T1000 (cell line): ENCODE data around the gene TMTC2.
"Not testable (repeated sequence)": the region's sequence is repeated elsewhere in the genome, so short reads cannot be mapped to it uniquely, and the experiment has no call there.

ENCODE experiments used
- DNase-seq: peaks from one replicate; lab custom pipeline; 2025; ENCODE audit warnings: mixed read lengths; lab: John Stamatoyannopoulos, UW

TMTC2 gene

DNA sequence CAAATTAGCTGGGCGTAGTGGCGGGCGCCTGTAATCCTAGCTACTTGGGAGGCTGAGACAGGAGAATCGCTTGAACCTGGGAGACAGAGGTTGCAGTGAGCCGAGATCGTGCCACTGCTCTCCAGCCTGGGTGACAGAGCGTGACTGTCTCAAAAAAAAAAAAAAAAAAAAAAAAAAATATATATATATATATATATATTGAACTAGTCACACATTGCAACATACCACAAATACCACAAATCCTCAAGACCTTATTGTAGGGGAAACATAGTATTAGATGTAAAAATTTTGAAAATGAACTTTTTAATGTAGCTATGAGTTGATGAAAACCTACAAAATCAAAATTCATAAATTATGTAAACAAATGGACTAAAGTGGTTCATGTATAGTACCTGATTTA is 158.4 kb downstream of the TMTC2 start:
- not testable (repeated sequence) for DNase-seq

GRCh38 chr12:82848845-82849244 is 162.1 kb downstream of the TMTC2 start:
- no peak for DNase-seq

DNA sequence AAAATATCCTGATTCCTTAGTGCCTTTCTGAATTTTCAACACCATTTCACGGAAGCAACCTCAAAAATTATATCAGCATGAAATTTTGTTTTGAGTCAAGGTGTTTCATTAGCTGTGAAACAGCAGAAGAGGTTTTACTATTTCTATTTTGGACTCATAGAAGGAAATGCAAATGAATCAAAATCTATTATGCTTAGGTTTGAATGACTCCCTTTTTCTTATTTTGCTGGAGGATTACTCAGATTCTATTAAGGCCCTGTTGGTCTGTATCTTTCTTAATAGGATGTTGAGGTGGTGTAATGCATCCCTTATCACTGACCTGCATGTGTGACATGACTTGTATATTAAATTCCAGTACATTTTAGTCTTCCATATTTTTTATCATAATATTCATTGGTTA is 165.8 kb downstream of the TMTC2 start:
- DNase-seq = no peak

DNA sequence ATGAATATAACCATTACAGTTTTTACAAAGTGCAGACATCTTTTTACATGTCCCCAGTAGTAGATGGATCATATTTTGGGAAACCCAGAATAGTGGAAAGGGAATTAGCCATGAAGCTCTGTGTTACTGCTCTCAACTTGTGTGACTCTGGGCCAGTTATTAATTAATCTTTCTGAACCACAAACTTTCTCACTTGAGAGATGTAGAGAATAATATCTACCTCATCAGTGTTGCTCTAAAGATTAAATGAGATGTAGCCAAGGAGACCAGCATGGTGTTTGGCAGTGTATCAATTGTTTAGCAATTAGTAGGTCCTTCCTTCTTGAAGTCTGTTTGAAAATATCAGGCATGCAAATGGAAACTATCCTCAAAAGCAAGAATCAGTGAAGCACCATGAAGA is 169.2 kb downstream of the TMTC2 start:
- DNase-seq = no peak

GRCh38 chr12:82857276-82857675 is 170.6 kb downstream of the TMTC2 start:
- DNase-seq = no peak

DNA sequence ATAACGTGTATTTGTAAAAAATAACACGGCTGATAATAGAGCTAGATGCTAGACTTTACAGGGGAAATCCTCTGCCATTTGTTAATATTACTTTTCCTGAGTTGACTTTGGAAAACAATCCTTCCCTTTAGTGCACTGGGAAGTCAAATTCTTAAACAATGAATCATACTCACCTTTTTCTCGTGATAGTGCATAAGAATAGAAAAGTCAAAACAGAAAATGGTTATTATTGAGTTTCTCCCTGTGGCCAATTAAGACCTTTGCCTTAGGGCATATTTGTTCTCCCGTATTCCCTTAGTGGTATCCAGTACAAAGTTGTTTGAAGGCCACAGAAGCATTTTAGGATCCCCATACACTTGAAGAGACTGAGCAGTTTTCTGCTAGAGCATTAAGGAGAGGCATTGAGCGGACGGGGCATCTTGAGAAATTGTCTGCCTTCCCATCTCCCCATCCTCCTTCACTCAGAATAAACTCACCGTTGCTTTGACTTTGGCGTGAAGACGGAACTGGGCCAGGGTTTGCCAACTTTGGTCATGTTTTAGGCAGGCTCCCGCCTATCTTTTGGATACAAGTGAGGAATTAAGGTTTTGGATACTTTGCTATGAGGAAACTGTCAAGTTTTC is 171.3 kb downstream of the TMTC2 start:
- DNase-seq = no peak

GRCh38 chr12:82858534-82858917 is 171.8 kb downstream of the TMTC2 start:
- DNase-seq = no peak

GRCh38 chr12:82862069-82862841 is 175.5 kb downstream of the TMTC2 start:
- DNase-seq = no peak

DNA sequence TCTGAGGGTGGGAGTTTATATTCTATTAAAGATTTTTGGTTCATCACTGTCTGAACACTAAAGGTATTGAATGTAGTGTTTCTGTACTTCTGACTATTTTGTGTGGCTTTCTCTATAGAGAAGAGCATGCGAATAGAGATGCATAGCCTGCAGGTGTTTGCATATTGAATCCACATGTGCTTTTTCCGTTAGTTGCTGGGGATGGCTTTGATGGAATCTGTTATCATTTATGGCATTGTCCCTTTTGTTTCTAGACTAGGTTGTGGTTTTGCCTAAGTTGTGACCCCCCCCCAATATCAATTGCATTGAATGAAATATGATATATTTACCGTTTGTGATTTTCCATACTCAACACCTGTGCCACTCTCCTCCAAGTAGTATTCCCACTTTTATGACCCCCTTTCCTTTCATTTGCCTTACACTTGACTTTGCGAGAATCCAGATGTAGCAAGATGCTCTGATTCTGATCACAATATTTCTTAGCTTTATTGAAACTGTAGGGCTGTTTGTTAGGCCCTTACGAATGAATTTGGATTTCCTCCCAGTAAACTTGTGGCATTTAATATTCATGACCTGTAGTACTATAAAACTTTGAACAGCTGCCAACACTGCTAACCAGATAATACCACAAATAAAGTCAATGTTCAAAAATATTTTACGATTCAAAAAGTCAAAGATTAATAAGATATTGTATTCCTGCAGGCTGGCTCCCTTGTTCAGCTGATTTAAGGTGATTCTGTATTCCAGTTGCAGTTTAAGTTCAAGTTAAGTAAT is 176.4 kb downstream of the TMTC2 start:
- no peak for DNase-seq

DNA sequence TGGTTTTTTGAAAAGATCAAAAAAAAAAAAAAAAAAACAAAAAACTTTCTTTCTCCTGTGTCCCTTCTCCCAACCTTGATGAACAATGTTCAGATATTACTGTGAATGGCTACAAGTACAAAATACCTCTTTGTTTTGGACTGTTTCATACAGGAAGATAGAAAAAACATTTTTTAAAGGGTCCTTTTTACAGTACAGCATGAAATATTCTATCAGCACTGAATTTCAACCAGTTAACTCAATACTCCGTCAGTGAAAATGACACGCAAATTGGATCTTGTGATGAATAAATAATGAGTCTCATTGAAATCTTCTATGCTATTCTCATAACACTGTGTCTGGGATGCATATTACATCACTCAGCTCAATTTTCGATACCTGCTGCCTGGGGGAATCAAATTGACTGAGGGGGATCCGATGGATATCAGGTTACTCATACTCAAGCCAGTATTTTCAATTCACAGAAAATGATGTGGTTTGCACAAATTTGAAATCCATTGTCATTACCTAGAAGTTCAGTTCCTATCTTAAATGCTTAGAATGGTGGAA is 179.6 kb downstream of the TMTC2 start:
- DNase-seq = no peak

GRCh38 chr12:82866946-82867345 is 180.2 kb downstream of the TMTC2 start:
- no peak for DNase-seq

- no peak for DNase-seq
Observed at GRCh38 chr12:82867762-82868500, 181.2 kb downstream of the TMTC2 start.

- no peak for DNase-seq
Observed at GRCh38 chr12:82870771-82871377, 184.2 kb downstream of the TMTC2 start.

GRCh38 chr12:82872088-82872487 is 185.4 kb downstream of the TMTC2 start:
- DNase-seq = no peak

DNA sequence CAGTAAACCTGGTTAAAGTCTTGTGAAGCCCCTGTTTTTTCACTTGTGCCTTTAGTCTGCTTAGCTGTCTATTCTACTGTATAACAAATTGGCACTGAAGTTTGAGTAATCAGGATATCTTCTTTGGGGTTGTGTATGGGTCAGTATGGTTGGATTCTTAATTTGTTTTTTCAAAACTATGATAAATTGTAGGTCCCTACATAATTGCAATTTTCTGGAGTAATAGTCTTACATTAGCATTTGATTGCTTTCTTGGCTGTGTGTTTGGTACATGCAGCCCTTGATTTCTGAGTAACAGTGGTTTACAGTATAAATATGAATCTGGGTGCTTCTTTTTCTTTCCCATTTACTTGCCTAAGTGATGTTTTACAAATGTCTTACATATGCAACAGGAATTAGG is 186.6 kb downstream of the TMTC2 start:
- no peak for DNase-seq

DNA sequence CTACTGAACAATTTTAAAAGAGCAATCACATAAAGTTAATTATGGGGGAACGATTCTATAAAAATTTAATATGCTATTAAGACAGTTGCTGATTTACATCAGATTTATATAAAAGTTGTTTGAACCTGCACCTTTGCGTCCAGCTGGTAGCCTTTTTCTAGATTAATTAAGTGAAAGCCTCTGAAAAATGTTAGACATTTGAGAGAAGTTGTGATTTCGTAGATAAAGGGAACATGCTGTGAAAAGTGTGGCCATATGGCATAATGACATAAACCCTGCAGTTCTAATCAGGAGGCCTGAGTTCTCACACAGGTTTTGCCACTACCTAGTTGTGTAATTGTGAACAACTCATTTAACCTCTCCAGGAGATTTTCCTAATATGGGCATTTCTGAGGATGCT is 187.2 kb downstream of the TMTC2 start:
- DNase-seq = no peak

GRCh38 chr12:82874945-82875344 is 188.2 kb downstream of the TMTC2 start:
- no peak for DNase-seq

DNA sequence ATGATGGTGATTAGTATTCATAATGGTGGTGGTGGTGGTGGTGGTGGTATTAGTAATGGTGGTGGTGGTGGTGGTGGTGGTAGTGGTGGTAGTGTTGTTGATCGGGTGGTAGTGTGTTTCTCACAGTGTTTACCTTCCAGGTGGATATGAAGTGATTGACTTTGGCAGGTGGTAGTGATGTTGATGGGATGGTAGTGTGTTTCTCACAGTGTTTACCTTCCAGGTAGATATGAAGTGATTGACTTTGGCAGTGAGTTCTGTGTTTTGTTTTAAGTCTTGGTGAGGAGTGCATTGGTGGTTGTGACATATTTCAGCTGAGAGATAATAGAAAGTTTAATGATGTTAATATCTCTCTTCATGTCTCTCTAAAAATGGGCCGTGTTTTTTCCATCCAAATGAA is 189.4 kb downstream of the TMTC2 start:
- DNase-seq = no peak

GRCh38 chr12:82877963-82878362 is 191.3 kb downstream of the TMTC2 start:
- DNase-seq = no peak

GRCh38 chr12:82880442-82880901 is 193.8 kb downstream of the TMTC2 start:
- no peak for DNase-seq
